GM21576 (cell line): Measurements from ENCODE around the gene ATP2C2.
"Not testable (repeated sequence)": the region's sequence is repeated elsewhere in the genome, so short reads cannot be mapped to it uniquely, and the experiment has no call there.

Source experiments
- ATAC-seq: cut with Tn5 transposase; IDR thresholded peaks from one replicate; pipeline ENCODE4 v1.9.1; 2021; ENCODE audit warnings: mild to moderate bottlenecking, moderate library complexity; ENCODE audit not compliant: unreplicated experiment

ATP2C2 gene, protein sequence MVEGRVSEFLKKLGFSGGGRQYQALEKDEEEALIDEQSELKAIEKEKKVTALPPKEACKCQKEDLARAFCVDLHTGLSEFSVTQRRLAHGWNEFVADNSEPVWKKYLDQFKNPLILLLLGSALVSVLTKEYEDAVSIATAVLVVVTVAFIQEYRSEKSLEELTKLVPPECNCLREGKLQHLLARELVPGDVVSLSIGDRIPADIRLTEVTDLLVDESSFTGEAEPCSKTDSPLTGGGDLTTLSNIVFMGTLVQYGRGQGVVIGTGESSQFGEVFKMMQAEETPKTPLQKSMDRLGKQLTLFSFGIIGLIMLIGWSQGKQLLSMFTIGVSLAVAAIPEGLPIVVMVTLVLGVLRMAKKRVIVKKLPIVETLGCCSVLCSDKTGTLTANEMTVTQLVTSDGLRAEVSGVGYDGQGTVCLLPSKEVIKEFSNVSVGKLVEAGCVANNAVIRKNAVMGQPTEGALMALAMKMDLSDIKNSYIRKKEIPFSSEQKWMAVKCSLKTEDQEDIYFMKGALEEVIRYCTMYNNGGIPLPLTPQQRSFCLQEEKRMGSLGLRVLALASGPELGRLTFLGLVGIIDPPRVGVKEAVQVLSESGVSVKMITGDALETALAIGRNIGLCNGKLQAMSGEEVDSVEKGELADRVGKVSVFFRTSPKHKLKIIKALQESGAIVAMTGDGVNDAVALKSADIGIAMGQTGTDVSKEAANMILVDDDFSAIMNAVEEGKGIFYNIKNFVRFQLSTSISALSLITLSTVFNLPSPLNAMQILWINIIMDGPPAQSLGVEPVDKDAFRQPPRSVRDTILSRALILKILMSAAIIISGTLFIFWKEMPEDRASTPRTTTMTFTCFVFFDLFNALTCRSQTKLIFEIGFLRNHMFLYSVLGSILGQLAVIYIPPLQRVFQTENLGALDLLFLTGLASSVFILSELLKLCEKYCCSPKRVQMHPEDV

DNA sequence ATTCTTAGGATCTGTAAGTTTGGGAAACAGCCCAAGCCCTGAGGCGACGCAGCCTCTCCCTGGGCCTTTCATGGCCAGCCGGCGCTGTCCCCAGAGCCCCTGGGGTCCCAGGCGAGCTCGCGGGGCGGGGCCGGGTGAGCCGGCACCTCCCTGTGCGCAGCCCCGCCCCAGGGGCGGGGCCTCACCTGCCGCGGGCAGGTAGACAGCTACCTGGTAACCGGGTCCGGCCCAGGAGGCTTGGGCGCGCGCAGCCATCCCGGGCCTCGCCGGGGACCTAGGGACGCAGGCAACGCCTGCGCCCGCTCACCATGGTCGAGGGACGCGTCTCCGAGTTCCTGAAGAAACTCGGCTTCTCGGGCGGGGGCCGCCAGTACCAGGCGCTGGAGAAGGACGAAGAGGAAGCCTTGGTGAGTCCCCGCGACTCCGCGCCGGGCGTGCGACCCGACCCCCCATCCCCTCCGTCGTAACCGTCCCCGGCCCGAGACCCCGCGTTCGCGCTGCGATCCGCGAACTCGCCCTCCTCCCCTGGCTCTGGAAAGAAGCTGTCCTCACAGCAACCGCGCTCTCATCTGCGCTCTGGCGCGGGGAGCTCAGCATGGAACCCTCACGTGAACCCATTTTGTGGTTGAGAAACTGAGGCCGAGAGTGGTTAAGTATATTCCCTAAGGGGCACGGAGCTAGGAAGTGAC lies at the start of gene ATP2C2:
Gene ATP2C2, plus strand, starts transcription at position 231 of the 689 bp plus-strand sequence. Its CDS starts 78 bp downstream, at position 309.
- no peak for ATAC-seq

DNA sequence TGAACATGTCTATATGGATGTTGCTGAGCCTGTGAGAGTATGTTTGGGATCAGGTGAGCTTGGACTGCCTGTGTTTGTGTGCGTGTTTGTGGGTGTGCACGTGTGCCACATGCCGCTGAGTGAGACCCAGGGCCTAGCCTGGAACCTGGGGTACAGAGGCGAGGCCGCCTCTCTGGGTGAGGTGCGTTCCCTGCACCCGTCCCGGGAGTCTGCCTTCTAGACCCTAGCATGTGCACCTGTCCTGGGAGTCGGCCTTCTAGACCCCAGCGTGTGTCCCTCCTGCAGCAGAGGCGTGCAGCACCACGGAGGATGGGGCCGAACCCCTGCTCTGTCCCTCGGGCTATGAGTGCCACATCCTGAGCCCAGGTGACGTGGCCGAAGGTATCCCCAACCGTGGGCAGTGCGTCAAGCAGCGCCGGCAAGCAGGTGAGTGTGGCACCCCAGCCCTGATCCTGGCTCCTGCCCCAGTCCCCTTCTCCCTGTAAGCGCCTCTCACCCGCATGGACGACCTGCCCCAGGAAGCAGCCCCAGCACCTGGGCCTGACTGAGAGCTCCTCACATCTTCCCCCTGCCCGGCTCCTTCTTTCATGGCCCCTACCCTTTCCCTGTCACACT lies 49.1 kb upstream of the ATP2C2 start:
- no peak for ATAC-seq

DNA sequence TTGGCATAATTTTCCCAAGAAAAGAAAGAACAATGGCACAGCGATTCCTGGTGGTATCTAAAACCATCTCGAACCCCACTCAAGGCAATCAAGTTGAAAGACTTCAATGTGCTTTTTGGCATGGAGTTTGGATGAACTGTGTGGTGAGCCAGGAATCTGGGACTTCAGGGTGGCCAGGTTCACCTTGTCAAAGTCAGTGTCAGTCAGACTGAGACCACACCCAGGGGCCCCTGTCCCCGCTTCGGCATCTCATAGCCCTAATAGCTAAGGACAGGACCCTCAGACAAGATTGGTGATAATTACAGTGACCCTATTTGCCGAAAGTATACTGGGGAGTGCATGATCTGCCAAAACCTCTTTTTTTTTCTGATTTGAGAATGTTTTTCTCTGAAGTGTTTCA lies 47.8 kb upstream of the ATP2C2 start:
- no peak for ATAC-seq

DNA sequence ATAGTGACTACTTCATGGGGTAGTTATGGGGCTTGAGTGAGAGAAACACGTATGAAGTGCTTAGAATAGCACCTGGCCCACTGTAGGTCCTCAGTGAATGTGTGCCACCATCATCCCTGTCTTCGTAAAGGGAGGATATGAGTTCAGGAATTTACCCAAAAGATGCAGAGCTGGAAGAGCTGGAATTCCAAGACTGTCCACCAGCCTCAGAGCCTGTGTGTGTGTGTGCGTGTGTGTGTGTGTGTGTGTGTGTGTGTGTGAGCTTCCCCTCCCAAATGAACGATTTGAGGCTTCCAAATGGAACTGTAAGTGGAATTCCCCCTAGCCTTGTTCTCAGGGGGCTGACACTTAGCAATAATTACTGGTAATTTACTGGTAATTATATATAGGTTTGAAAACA lies 46.4 kb upstream of the ATP2C2 start:
- no peak for ATAC-seq

DNA sequence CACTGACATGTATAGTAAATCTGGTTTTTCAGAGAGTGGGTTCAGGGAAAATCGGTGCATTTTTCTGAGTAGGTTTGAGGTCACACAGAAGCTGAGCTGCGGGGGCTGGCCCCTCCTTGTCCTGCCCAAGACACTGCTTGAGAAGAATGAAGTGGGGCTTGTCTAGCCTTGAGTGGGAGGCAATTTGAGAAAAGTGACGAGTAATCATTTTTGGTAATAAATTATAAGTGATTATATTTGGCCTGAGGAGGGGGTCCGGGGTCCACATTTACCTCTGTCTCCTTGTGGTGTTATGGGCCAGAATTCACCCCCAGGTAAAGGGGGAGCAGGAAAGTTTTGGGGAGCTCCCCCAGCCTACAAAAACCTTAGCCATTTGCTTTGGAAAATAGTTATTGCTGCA lies 45.6 kb upstream of the ATP2C2 start:
- ATAC-seq = no peak

DNA sequence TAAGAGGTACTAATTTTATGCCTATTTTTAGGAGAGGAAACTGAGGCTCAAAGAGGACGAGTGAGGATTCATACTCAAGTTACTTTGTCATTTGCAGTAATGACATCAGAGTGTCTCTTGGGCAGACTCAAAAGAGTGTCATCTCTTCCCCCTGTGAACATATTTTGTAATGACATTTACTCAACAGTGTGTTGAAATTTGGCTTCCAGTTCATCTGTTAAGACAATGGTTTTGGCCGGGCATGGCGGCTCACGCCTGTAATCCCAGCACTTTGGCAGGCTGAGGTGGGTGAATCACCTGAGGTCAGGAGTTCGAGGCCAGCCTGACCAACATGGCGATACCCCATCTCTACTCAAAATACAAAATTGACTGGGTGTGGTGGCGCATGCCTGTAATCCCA lies 44.7 kb upstream of the ATP2C2 start:
- ATAC-seq = no peak

DNA sequence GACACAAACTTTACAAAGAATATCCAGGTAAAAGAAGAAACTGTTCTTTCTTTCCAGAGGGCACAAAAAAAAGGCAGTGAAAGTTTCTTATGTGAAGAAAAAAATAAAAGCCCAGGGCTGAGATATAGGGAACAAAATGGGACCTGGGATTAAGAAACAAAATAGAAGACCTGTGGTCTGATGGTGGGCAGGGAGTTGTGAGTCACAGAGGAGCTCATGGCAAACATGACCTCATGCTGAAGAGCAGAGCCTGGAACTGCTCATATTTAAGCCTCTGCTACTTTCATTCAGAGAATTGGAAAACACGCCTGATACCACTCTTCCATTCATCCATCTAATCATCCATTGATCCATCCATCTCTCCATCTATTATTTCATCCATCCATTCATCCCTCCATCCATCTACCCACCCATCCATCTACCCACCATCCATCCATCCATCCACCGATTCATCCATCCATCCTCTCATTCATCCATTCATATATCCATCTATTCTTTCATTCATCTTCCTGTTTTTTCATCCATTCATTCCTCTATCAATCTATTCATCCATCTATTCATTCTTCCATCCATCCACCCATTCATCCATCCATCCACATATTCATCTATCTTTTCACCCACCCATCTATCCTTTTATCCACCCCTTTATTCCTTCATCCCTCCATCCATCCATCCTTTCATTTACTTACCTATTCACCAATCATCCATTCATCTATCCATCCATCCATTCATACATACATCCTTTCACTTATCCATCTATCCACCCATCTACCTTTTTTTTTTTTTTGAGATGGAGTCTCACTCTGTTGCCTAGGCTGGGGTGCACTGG lies 43.7 kb upstream of the ATP2C2 start:
- no peak for ATAC-seq

DNA sequence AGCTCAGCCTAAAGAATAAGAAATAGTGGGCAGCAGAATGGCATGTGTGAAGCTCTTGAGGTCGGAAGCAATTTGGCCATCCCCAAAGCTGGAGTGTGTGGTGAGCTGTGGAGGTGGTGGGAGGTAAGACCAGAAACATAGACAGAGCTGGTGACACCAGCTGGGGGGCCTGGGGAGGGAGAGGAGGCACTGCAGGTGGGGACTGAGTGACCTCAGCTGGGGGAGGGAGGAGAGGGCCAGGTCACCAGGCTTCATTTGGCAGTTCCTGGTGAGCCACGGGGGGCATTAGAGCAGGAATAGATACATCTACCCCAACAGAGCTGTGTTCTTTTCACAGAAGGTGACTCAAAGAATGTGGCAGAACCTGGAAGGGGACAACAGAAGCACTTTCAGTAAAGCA lies 41.8 kb upstream of the ATP2C2 start:
- no peak for ATAC-seq

DNA sequence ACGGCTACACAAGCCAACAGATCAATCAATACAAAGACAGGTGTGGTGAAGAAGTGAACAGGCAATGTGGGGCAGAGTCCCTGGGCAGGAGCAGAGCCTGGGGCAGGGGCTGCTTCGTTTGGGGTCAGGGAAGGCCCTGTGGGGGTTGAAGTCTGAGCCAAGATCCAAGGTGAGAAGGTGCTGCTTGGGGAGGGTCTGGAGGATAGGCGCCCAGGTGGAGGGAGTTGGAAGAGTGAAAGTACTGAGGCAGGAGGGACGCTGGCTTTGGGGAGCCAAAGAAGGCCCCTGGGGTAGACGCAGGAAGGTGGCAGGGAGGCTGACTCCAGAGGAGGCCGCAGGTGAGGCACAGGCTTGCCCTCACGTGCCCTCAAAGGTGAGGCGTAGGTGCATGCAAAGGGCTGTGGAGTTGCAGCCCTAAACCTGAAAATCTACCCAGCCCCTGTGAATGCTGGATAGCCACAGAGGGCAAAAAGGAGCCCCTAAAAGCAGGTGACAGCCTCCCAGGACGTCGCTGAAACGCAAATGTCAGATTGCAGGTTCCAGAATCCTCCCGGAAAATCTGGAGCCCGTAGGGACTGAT lies 40.3 kb upstream of the ATP2C2 start:
- ATAC-seq = no peak

DNA sequence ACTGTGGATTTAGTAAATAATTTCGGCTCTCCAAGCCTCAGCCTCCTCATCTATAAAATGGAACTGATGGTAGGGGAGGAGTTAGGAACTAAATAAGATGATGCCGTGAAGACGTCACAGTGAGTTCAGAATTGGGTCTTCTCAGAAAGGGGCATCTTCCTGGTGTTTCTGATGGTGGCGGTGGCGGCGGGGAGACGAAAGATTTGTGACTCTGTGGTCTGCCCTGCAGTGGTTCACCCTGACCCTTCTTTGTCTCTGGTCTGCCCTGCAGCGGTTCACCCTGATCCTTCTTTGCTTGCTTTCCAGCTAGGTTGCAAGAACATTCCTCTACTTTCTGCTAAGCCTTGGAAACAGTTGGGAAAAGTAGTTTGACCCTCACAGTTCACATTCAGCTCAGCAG lies 39.3 kb upstream of the ATP2C2 start:
- no peak for ATAC-seq

DNA sequence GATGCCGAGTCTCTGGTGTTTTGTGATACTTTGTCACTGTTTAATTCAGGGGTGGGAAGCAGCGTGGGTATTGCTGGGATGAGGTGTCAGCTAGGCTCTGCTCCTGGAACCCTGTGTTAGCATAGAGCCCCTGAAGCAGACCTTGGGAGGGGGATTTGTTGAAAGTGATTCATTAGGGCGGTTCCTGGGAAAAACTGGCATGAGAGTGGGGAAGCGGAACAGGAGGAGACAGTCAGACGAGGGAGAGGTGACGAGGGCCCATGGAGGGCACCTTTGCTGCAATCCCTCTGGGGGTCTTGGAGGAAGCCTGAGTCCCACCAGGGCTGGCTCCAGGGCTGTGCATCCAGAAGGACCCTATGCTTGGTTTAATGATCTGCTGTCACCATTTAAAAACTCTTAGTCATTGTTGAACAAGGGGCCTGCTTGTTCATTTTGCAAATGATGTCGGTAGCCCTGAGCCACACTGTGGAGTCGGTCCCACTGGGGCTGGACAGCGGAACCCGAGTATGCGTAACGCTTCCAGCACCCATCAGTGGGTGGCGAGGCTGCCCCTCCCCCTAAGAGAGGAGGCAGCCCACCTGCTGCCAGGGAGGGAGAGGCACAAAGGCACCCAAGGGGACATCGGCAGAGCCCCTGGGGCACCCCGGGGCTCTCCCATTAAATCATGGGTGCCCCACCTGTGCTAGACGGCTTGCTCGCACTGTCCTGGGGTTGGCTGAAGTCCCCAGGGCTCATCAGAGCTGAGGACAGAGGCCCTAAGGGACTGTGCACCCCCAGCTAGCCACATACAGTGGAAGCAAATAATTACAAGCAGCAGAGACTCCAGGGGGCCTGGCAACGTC lies 38.3 kb upstream of the ATP2C2 start:
- ATAC-seq = no peak

DNA sequence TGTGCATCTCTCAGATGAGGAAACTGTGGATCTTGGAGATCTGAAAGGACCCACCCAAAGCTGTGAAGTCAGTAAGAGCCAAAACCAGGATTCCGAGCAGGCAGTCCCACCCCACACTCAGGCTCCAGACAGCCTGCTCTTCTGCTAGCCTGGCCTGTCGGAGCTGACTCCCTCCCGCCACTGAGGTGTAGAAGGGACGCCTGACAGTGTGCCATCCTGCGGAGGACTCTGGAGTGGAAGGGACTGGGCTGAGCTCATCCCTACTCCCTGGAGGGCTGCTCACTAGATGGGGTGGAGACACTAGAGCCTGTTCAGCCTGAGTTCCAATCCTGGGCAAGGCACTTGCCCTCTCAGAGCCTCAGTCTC lies 37.7 kb upstream of the ATP2C2 start:
- ATAC-seq = no peak

DNA sequence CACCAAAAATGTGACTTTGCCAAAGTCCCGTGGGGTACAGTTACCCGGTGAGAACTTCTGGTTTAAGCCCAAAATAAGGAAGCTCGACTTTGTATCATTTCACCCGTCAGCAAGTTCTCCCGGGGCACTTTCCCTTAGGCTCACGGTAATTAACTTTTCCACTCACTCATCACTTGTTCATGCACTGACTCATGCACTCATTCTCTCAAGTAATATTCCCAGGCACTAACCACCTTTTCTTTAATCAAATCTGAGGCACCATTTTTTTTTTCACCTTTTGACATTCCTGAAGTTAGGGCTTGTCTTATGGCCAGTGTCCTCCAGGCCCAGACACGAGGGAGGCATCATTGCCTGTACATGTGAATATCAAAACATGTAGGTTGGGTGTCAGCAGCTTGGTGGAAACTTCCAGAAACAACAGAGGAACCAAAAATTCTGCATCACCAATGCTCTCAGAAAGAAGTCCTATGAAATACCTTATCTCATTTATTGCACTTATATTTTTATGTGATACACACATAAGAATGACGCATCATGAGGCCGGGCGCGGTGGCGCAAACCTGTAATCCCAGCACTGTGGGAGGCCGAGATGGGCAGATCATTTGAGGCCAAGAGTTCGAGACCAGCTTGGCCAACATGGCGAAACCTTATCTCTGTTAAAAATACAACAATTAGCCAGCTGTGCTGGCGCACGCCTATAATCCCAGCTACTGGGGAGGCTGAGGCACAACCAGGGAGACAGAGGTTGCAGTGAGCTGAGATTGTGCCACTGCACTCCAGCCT lies 36.1 kb upstream of the ATP2C2 start:
- no peak for ATAC-seq

DNA sequence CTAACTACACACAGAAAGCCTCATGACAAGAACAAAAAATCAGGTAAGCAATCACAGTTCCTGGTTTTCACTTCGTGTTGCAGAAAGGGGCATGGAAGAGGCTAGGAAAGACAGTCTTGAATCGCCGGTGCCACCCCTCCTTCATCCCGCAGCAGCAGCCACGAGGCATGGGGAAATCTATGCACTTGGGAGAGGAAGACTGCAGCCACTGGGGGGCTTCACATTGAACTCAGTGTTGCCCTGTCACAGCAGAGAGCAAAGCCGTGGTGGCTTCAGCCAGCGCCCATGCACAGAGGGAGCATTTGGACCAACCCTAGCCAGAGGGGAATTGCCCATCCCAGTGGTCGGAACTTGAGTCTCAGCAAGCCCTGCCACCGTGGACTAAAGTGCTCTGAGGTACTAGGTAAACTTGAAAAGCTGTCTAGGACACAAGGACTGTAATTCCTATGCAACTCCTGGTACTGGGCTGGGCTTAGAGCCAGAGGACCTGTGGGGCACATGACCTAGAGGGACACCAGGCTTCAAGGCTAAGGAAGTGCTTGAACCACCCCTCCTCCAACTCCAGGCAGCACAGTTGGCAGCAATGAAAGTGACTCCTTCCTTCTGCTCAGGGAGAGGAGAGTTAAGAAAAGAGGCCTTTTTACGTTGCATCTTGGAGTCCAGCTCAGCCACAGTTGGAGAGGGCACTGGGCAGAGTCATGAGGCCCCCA lies 35.2 kb upstream of the ATP2C2 start:
- ATAC-seq = no peak

DNA sequence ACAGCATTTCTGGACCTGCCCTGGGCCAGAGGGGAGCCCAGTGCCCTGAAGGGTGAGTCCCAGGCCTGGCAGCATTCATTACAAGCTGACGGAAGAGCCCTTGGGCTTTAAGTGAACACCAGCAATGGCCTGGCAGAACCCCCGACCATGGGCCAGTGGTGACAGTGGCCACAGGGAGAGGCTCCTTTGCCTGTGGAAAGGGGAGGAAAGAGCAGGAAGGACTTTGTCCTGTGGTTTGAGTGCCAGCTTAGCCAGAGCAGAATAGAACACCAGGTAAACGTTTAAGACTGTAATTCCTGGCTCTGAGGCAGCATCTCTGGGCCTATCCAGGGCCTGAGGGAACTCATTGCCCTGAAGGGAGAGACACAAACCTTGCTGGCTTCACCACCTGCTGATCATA lies 34.3 kb upstream of the ATP2C2 start:
- ATAC-seq = no peak

DNA sequence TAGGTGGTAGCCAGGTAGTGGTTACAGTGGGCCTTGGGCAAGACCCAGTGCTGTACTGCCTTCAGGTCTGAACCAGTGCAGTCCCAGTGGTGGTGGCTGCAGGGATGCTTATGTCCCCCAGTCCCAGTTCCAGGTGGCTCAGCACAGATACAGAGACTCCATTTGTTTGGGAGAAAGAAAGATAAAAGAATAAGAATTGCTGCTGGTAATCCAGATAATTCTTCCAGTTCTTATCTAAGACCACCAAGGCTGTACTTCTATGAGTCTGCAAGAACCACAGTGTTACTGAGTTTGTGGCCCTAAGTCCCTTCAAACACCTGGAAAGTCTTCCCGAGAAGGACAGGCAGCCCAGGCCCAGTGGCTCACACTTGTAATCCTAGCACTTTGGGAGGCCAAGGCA lies 33.9 kb upstream of the ATP2C2 start:
- ATAC-seq = no peak

DNA sequence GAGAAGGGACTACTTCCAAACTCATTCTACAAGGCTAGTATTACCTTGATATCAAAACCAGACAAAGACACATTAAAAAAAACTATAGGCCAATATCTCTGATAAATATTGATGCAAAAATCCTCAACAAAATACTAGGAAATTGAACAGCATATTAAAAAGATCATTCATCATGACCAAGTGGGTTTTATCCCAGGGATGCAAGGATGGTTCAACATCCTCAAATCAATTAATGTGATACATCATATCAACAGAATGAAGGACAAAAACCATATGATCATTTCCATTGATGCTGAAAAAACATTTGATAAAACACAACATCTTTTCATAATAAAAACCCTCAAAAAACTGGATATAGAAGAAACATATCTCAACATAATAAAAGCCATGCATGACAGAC lies 31.1 kb upstream of the ATP2C2 start:
- not testable (repeated sequence) for ATAC-seq
